ENCODE results near the gene GSTA4. TPM values are rescaled to one million over a fixed set of nuclear protein-coding genes. Genes with fewer than 3 reads are reported as not detected.
A peak's percentile ranks its signal among the peaks of the same experiment; 100 is the strongest.

The GSTA4 gene
- total RNA-seq, 1 donor from 2014 or later: 69.7 TPM

- peaks cover 52% of the 10 kb centered on the region for H3K36me3 Mint-ChIP-seq (ENCODE audit: low read depth)
- H3K27me3 Mint-ChIP-seq (ENCODE audit: low read depth): no peaks in the 10 kb centered on the region
- peaks cover 22% of the 10 kb centered on the region for H3K4me1 Mint-ChIP-seq (ENCODE audit: low read depth)
- intact Hi-C loops (cut with micrococcal nuclease): no loop called here
- peak overlapping the region; percentile 83 for H3K27ac Mint-ChIP-seq
- DNase-seq (ENCODE audit: low spot score): no peak
- no peak overlapping the region for H3K4me3 Mint-ChIP-seq (ENCODE audit: low read depth)
- H3K9me3 Mint-ChIP-seq: no peaks in the 10 kb centered on the region
Measured at GRCh38 chr6:53029257-53029656, 34.2 kb upstream of the GSTA4 start.

GRCh38 chr6:53028467-53028866 lies 33.4 kb upstream of the GSTA4 start:
- H3K36me3 Mint-ChIP-seq (ENCODE audit: low read depth): peaks cover 47% of the 10 kb centered on the region
- H3K27me3 Mint-ChIP-seq (ENCODE audit: low read depth): no peaks in the 10 kb centered on the region
- peak overlapping the region; percentile 83 for H3K27ac Mint-ChIP-seq

GRCh38 chr6:53027131-53027718 lies 32.1 kb upstream of the GSTA4 start:
- Mint-ChIP-seq H3K4me3 (ENCODE audit: low read depth) (no peak overlapping the region), H3K9me3 (no peaks in the 10 kb centered on the region), H3K27ac (peak overlapping the region; percentile 64), H3K27me3 (ENCODE audit: low read depth) (no peaks in the 10 kb centered on the region), H3K36me3 (ENCODE audit: low read depth) (peaks cover 45% of the 10 kb centered on the region), H3K4me1 (ENCODE audit: low read depth) (peaks cover 25% of the 10 kb centered on the region)
- intact Hi-C loops (cut with micrococcal nuclease): loop anchor here (2.0 kb wide), 2 partner anchors 22 to 30 kb away; no protein-coding TSS in a partner anchor
- no peak for DNase-seq (ENCODE audit: low spot score)

More at GRCh38 chr6:53028467-53028866, 33.4 kb upstream of the GSTA4 start:
- intact Hi-C loops (cut with micrococcal nuclease): no loop called here
- H3K4me3 Mint-ChIP-seq (ENCODE audit: low read depth): no peak overlapping the region
- H3K9me3 Mint-ChIP-seq: no peaks in the 10 kb centered on the region
- peaks cover 25% of the 10 kb centered on the region for H3K4me1 Mint-ChIP-seq (ENCODE audit: low read depth)
- no peak for DNase-seq (ENCODE audit: low spot score)

- Mint-ChIP-seq H3K4me1 (ENCODE audit: low read depth) (peaks cover 25% of the 10 kb centered on the region), H3K36me3 (ENCODE audit: low read depth) (peaks cover 45% of the 10 kb centered on the region), H3K27me3 (ENCODE audit: low read depth) (no peaks in the 10 kb centered on the region), H3K27ac (peak overlapping the region; percentile 64), H3K4me3 (ENCODE audit: low read depth) (no peak overlapping the region), H3K9me3 (no peaks in the 10 kb centered on the region)
- intact Hi-C loops (cut with micrococcal nuclease): loop anchor here (2.0 kb wide), 2 partner anchors 22 to 30 kb away; no protein-coding TSS in a partner anchor
- no peak for DNase-seq (ENCODE audit: low spot score)
Measured at GRCh38 chr6:53026526-53026925, 31.4 kb upstream of the GSTA4 start.

- H3K9me3 Mint-ChIP-seq: no peaks in the 10 kb centered on the region
- no peak overlapping the region for H3K4me3 Mint-ChIP-seq (ENCODE audit: low read depth)
- H3K4me1 Mint-ChIP-seq (ENCODE audit: low read depth): peaks cover 16% of the 10 kb centered on the region
- intact Hi-C loops (cut with micrococcal nuclease): no loop called here
- no peak overlapping the region for H3K27ac Mint-ChIP-seq
- H3K27me3 Mint-ChIP-seq (ENCODE audit: low read depth): no peaks in the 10 kb centered on the region
- H3K36me3 Mint-ChIP-seq (ENCODE audit: low read depth): peaks cover 32% of the 10 kb centered on the region
- no peak for DNase-seq (ENCODE audit: low spot score)
Measured at GRCh38 chr6:53023323-53023722, 28.2 kb upstream of the GSTA4 start.

- no peak for DNase-seq (ENCODE audit: low spot score)
- Mint-ChIP-seq H3K36me3 (ENCODE audit: low read depth) (peaks cover 40% of the 10 kb centered on the region), H3K4me1 (ENCODE audit: low read depth) (peaks cover 6% of the 10 kb centered on the region), H3K9me3 (no peaks in the 10 kb centered on the region), H3K27ac (no peak overlapping the region), H3K27me3 (ENCODE audit: low read depth) (no peaks in the 10 kb centered on the region), H3K4me3 (ENCODE audit: low read depth) (no peak overlapping the region)
- intact Hi-C loops (cut with micrococcal nuclease): no loop called here
Measured at GRCh38 chr6:53020005-53020744, 25.1 kb upstream of the GSTA4 start.

- Mint-ChIP-seq H3K9me3 (no peaks in the 10 kb centered on the region), H3K27me3 (ENCODE audit: low read depth) (no peaks in the 10 kb centered on the region), H3K36me3 (ENCODE audit: low read depth) (peaks cover 42% of the 10 kb centered on the region), H3K4me1 (ENCODE audit: low read depth) (peaks cover 2% of the 10 kb centered on the region), H3K4me3 (ENCODE audit: low read depth) (no peak overlapping the region), H3K27ac (no peak overlapping the region)
- intact Hi-C loops (cut with micrococcal nuclease): no loop called here
- DNase-seq (ENCODE audit: low spot score): no peak
Measured at GRCh38 chr6:53018446-53018845, 23.4 kb upstream of the GSTA4 start.

- H3K36me3 Mint-ChIP-seq (ENCODE audit: low read depth): peaks cover 51% of the 10 kb centered on the region
- H3K4me3 Mint-ChIP-seq (ENCODE audit: low read depth): no peak overlapping the region
- H3K4me1 Mint-ChIP-seq (ENCODE audit: low read depth): no peaks in the 10 kb centered on the region
- intact Hi-C loops (cut with micrococcal nuclease): no loop called here
- no peak for DNase-seq (ENCODE audit: low spot score)
- H3K27ac Mint-ChIP-seq: no peak overlapping the region
- no peaks in the 10 kb centered on the region for H3K27me3 Mint-ChIP-seq (ENCODE audit: low read depth)
- H3K9me3 Mint-ChIP-seq: no peaks in the 10 kb centered on the region
Measured at GRCh38 chr6:53015486-53015885, 20.4 kb upstream of the GSTA4 start.

- Mint-ChIP-seq H3K36me3 (ENCODE audit: low read depth) (peaks cover 58% of the 10 kb centered on the region), H3K4me3 (ENCODE audit: low read depth) (no peak overlapping the region), H3K27ac (no peak overlapping the region), H3K9me3 (no peaks in the 10 kb centered on the region), H3K27me3 (ENCODE audit: low read depth) (no peaks in the 10 kb centered on the region), H3K4me1 (ENCODE audit: low read depth) (no peaks in the 10 kb centered on the region)
- no peak for DNase-seq (ENCODE audit: low spot score)
- intact Hi-C loops (cut with micrococcal nuclease): no loop called here
Measured at GRCh38 chr6:53014744-53015143, 19.7 kb upstream of the GSTA4 start.

GRCh38 chr6:53014063-53014462 lies 19.0 kb upstream of the GSTA4 start:
- H3K4me1 Mint-ChIP-seq (ENCODE audit: low read depth): no peaks in the 10 kb centered on the region
- H3K9me3 Mint-ChIP-seq: no peaks in the 10 kb centered on the region
- H3K27ac Mint-ChIP-seq: no peak overlapping the region
- intact Hi-C loops (cut with micrococcal nuclease): no loop called here
- H3K36me3 Mint-ChIP-seq (ENCODE audit: low read depth): peaks cover 64% of the 10 kb centered on the region
- H3K27me3 Mint-ChIP-seq (ENCODE audit: low read depth): no peaks in the 10 kb centered on the region
- DNase-seq (ENCODE audit: low spot score): no peak
- no peak overlapping the region for H3K4me3 Mint-ChIP-seq (ENCODE audit: low read depth)

GRCh38 chr6:53011979-53012378 lies 16.9 kb upstream of the GSTA4 start:
- Mint-ChIP-seq H3K9me3 (no peaks in the 10 kb centered on the region), H3K27ac (no peak overlapping the region), H3K36me3 (ENCODE audit: low read depth) (peaks cover 50% of the 10 kb centered on the region)

GRCh38 chr6:53010504-53010903 lies 15.4 kb upstream of the GSTA4 start:
- H3K4me1 Mint-ChIP-seq (ENCODE audit: low read depth): no peaks in the 10 kb centered on the region
- H3K27ac Mint-ChIP-seq: no peak overlapping the region
- peaks cover 52% of the 10 kb centered on the region for H3K36me3 Mint-ChIP-seq (ENCODE audit: low read depth)
- H3K4me3 Mint-ChIP-seq (ENCODE audit: low read depth): no peak overlapping the region
- intact Hi-C loops (cut with micrococcal nuclease): no loop called here
- no peak for DNase-seq (ENCODE audit: low spot score)
- no peaks in the 10 kb centered on the region for H3K27me3 Mint-ChIP-seq (ENCODE audit: low read depth)
- H3K9me3 Mint-ChIP-seq: no peaks in the 10 kb centered on the region

More at GRCh38 chr6:53011979-53012378, 16.9 kb upstream of the GSTA4 start:
- intact Hi-C loops (cut with micrococcal nuclease): no loop called here
- no peak overlapping the region for H3K4me3 Mint-ChIP-seq (ENCODE audit: low read depth)
- no peaks in the 10 kb centered on the region for H3K4me1 Mint-ChIP-seq (ENCODE audit: low read depth)
- no peaks in the 10 kb centered on the region for H3K27me3 Mint-ChIP-seq (ENCODE audit: low read depth)
- DNase-seq (ENCODE audit: low spot score): no peak

- Mint-ChIP-seq H3K4me1 (ENCODE audit: low read depth) (no peaks in the 10 kb centered on the region), H3K9me3 (no peaks in the 10 kb centered on the region), H3K4me3 (ENCODE audit: low read depth) (no peak overlapping the region), H3K27ac (no peak overlapping the region), H3K27me3 (ENCODE audit: low read depth) (no peaks in the 10 kb centered on the region), H3K36me3 (ENCODE audit: low read depth) (peaks cover 48% of the 10 kb centered on the region)
- DNase-seq (ENCODE audit: low spot score): no peak
- intact Hi-C loops (cut with micrococcal nuclease): no loop called here
Measured at GRCh38 chr6:53009511-53009910, 14.4 kb upstream of the GSTA4 start.
